Testis (tissue), 2 donors: ENCODE results near the gene TMEM37.

Experiments
- POLR2A ChIP-seq: fragments of 450-650 bp; IDR thresholded peaks from one replicate; pipeline ENCODE4 v1.6.1; 2017; ENCODE audit warnings: antibody characterized with exemption, mild to moderate bottlenecking, moderate library complexity
- TF ChIP-seq, protein P1 (sequence below), 3 experiments: fragments of 450-650 bp in 2 of 3; fragments of 200-600 bp in 1 of 3; sonication (generic) in 1 of 3; IDR thresholded peaks; one replicate each; pipeline ENCODE4 v1.5.1; 2016 to 2019; ENCODE audit warnings: antibody characterized with exemption in 3 of 3, mild to moderate bottlenecking in 2 of 3, moderate library complexity in 1 of 3

DNA sequence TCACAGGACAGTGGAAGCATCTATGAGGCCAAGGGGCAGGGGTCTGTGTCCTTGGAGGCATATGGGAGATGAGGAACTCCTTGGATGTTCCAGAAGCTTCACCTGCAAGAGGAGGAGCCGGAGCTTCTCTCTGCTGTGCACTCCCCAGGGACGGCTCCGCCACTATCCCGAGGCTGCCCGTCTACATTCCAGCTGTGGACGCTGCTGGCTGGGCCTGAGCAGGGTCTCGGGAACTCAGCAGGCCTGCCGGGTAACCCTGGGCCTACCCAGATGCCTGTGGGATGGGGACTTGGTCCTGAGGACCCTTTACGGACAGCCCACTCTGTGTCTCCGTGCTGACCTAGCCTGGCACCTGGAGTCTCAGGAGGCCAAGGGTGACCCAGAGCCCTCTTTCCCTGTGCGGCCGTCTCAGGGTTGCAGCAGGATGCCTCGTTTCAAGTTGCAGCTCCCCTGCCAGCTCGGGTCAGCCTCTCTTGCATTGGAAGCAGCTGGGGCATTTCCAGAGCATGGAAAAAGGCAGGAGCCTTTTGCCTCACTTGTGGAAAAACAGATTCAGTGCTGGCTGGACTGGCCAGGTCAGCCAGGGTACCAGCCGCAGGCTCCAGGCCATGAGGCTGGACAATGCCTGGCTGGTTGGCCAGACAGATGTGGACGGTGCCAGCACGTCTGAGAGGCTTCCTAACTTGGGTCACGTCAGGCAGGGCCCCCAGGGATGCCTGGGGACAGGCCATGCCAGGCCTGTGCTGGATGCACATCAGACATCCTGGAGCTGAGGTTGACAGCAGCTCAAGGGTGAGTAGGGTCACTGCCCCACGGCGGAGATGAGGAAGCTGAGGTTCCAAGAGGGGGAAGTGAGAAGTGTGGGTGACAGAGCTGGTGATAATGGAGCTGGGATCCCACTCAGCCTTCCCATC lies 51.1 kb downstream of the TMEM37 start:
- TF ChIP-seq, protein P1, sequence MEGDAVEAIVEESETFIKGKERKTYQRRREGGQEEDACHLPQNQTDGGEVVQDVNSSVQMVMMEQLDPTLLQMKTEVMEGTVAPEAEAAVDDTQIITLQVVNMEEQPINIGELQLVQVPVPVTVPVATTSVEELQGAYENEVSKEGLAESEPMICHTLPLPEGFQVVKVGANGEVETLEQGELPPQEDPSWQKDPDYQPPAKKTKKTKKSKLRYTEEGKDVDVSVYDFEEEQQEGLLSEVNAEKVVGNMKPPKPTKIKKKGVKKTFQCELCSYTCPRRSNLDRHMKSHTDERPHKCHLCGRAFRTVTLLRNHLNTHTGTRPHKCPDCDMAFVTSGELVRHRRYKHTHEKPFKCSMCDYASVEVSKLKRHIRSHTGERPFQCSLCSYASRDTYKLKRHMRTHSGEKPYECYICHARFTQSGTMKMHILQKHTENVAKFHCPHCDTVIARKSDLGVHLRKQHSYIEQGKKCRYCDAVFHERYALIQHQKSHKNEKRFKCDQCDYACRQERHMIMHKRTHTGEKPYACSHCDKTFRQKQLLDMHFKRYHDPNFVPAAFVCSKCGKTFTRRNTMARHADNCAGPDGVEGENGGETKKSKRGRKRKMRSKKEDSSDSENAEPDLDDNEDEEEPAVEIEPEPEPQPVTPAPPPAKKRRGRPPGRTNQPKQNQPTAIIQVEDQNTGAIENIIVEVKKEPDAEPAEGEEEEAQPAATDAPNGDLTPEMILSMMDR (IDR thresholded peaks at IDR 0.05): no peak
- TF ChIP-seq POLR2A: no peak
